ENCODE measurements around the gene URI1.

- TF ChIP-seq CTCF (conservative IDR thresholded peaks at IDR 0.05; ENCODE audit: low read length) (no peak), EZH2phosphoT487 (IDR thresholded peaks at IDR 0.05; ENCODE audit: borderline replicate concordance, low read depth, low read length) (no peak)
Measured at GRCh38 chr19:30000862-30001261, 58.8 kb downstream of the URI1 start.
